Activated CD8-positive, alpha-beta T cell treated with anti-CD3 and anti-CD28 coated beads for 36 hours (primary cell): Measurements from ENCODE around the gene RTP1. TPM values are rescaled to one million over a fixed set of nuclear protein-coding genes. Genes with fewer than 3 reads are reported as not detected.

Experiments
- ATAC-seq: fragments of 200-7000 bp; cut with Tn5 transposase; one replicate; pipeline ENCODE4 v1.10.0; 2021; ENCODE audit warnings: mild to moderate bottlenecking, moderate library complexity
- CTCF ChIA-PET: fragments of 350-600 bp; sonication (Branson Sonifier 250); formaldehyde crosslinking; loops from one replicate; lab custom pipeline; 2021; ENCODE audit warnings: antibody characterized with exemption; lab: Charles Lee
- POLR2A ChIA-PET: fragments of 350-600 bp; sonication (Branson Sonifier 250); formaldehyde crosslinking; loops from one replicate; lab custom pipeline; 2021; ENCODE audit warnings: antibody characterized with exemption; lab: Charles Lee
- DNase-seq: peaks from one replicate; pipeline ENCODE4 v3.0.0-alpha.2; 2020
- H3K27ac Mint-ChIP-seq: one replicate; pipeline ENCODE4 v1.8.0; 2021; ENCODE audit warnings: mild to moderate bottlenecking, mixed read lengths
- H3K27me3 Mint-ChIP-seq: one replicate; pipeline ENCODE4 v1.8.0; 2021; ENCODE audit warnings: mixed read lengths
- H3K36me3 Mint-ChIP-seq: one replicate; pipeline ENCODE4 v1.8.0; 2021; ENCODE audit warnings: low read depth, mixed read lengths
- H3K4me1 Mint-ChIP-seq: one replicate; pipeline ENCODE4 v1.8.0; 2021; ENCODE audit warnings: low read depth, mixed read lengths
- H3K4me3 Mint-ChIP-seq: one replicate; pipeline ENCODE4 v1.8.0; 2021; ENCODE audit warnings: mild to moderate bottlenecking, moderate library complexity, mixed read lengths
- H3K9me3 Mint-ChIP-seq: one replicate; pipeline ENCODE4 v1.8.0; 2021; ENCODE audit warnings: mixed read lengths
- CTCF ChIP-seq: fragments of 200-600 bp; IDR thresholded peaks from one replicate; pipeline ENCODE4 v1.8.0; 2022; ENCODE audit warnings: antibody characterized with exemption, mild to moderate bottlenecking
- intact Hi-C: fragments of 100-400 bp; cut with micrococcal nuclease; formaldehyde crosslinking; loops from one replicate; pipeline ENCODE4 v1.10.0; 2022
- total RNA-seq, 2 experiments: library from RNA; stranded (reverse); gene quantifications; one replicate each; pipeline ENCODE4 v1.2.3, GENCODE V29; 2021

RTP1 gene
- total RNA-seq, 2 experiments from 2014 or later = not detected

- POLR2A ChIA-PET = no interaction called here
- CTCF ChIA-PET = interaction anchor here (1.5 kb wide), 1 partner anchor 13 kb away, joined by 4 read pairs; no protein-coding TSS in a partner anchor
- no peaks in the 10 kb centered on the region for H3K9me3 Mint-ChIP-seq
- ATAC-seq (no peak), DNase-seq (no peak)
- no peaks in the 10 kb centered on the region for H3K4me1 Mint-ChIP-seq
- H3K27ac Mint-ChIP-seq = no peak overlapping the region
- intact Hi-C loops = no loop called here
- no peaks in the 10 kb centered on the region for H3K36me3 Mint-ChIP-seq
- H3K27me3 Mint-ChIP-seq = peaks cover 4% of the 10 kb centered on the region
- TF ChIP-seq CTCF = no peak
- no peak overlapping the region for H3K4me3 Mint-ChIP-seq
These were observed 14.4 kb downstream of the RTP1 start for GRCh38 chr3:187211532-187212195.

- POLR2A ChIA-PET = no interaction called here
- Mint-ChIP-seq H3K27ac (no peak overlapping the region), H3K4me3 (no peak overlapping the region), H3K9me3 (no peaks in the 10 kb centered on the region), H3K27me3 (peaks cover 6% of the 10 kb centered on the region), H3K36me3 (no peaks in the 10 kb centered on the region), H3K4me1 (no peaks in the 10 kb centered on the region)
- CTCF ChIA-PET = interaction anchor here (1.5 kb wide), 1 partner anchor 107 kb away, joined by 3 read pairs; no protein-coding TSS in a partner anchor
- DNase-seq = no peak
- intact Hi-C loops = no loop called here
- no peak for ATAC-seq
- no peak for TF ChIP-seq CTCF
These were observed 14.9 kb downstream of the RTP1 start for GRCh38 chr3:187212196-187212545.

GRCh38 chr3:187212705-187213104, 15.4 kb downstream of the RTP1 start:
- H3K4me3 Mint-ChIP-seq = no peak overlapping the region
- POLR2A ChIA-PET = no interaction called here
- intact Hi-C loops = no loop called here
- no peak for DNase-seq
- CTCF ChIA-PET = interaction anchor here (1.5 kb wide), 1 partner anchor 107 kb away, joined by 3 read pairs; no protein-coding TSS in a partner anchor
- H3K27ac Mint-ChIP-seq = no peak overlapping the region
- no peaks in the 10 kb centered on the region for H3K36me3 Mint-ChIP-seq
- no peaks in the 10 kb centered on the region for H3K9me3 Mint-ChIP-seq
- no peak for ATAC-seq
- no peaks in the 10 kb centered on the region for H3K4me1 Mint-ChIP-seq
- H3K27me3 Mint-ChIP-seq = peaks cover 6% of the 10 kb centered on the region
- TF ChIP-seq CTCF = no peak

- ChIA-PET CTCF (interaction anchor here (1.1 to 1.5 kb wide), 2 partner anchors 18 to 106 kb away, joined by 3 read pairs; no protein-coding TSS in a partner anchor), POLR2A (no interaction called here)
- ATAC-seq (no peak), DNase-seq (no peak)
- H3K4me3 Mint-ChIP-seq = no peak overlapping the region
- no peak overlapping the region for H3K27ac Mint-ChIP-seq
- H3K36me3 Mint-ChIP-seq = no peaks in the 10 kb centered on the region
- H3K9me3 Mint-ChIP-seq = no peaks in the 10 kb centered on the region
- H3K4me1 Mint-ChIP-seq = no peaks in the 10 kb centered on the region
- intact Hi-C loops = no loop called here
- no peak for TF ChIP-seq CTCF
- peaks cover 8% of the 10 kb centered on the region for H3K27me3 Mint-ChIP-seq
These were observed 16.3 kb downstream of the RTP1 start for GRCh38 chr3:187213616-187214015.

- no peak for ATAC-seq
- intact Hi-C loops = no loop called here
- POLR2A ChIA-PET = no interaction called here
- CTCF ChIA-PET = interaction anchor here (2.3 kb wide), 1 partner anchor 104 kb away, joined by 7 read pairs; no protein-coding TSS in a partner anchor
- Mint-ChIP-seq H3K27me3 (peaks cover 6% of the 10 kb centered on the region), H3K4me1 (no peaks in the 10 kb centered on the region), H3K27ac (no peak overlapping the region), H3K9me3 (no peaks in the 10 kb centered on the region), H3K4me3 (no peak overlapping the region), H3K36me3 (no peaks in the 10 kb centered on the region)
- DNase-seq = no peak
- TF ChIP-seq CTCF = no peak
These were observed 18.2 kb downstream of the RTP1 start for GRCh38 chr3:187215460-187215859.
